IPS-18c (cell line): ENCODE measurements around the gene UHRF2.
"Not testable (repeated sequence)": the region's sequence is repeated elsewhere in the genome, so short reads cannot be mapped to it uniquely, and the experiment has no call there.

Experiments
- H3K4me3 ChIP-seq: 2 replicates; pipeline ENCODE4 v1.7.0; 2013; ENCODE audit warnings: low read depth, mild to moderate bottlenecking, low read length, moderate library complexity; ENCODE audit not compliant: insufficient read depth
- H3K9me3 ChIP-seq: one replicate; pipeline ENCODE4 v1.6.1; 2013; ENCODE audit warnings: mild to moderate bottlenecking, low read length, moderate library complexity; ENCODE audit not compliant: control insufficient read depth, insufficient read depth

UHRF2 gene, protein sequence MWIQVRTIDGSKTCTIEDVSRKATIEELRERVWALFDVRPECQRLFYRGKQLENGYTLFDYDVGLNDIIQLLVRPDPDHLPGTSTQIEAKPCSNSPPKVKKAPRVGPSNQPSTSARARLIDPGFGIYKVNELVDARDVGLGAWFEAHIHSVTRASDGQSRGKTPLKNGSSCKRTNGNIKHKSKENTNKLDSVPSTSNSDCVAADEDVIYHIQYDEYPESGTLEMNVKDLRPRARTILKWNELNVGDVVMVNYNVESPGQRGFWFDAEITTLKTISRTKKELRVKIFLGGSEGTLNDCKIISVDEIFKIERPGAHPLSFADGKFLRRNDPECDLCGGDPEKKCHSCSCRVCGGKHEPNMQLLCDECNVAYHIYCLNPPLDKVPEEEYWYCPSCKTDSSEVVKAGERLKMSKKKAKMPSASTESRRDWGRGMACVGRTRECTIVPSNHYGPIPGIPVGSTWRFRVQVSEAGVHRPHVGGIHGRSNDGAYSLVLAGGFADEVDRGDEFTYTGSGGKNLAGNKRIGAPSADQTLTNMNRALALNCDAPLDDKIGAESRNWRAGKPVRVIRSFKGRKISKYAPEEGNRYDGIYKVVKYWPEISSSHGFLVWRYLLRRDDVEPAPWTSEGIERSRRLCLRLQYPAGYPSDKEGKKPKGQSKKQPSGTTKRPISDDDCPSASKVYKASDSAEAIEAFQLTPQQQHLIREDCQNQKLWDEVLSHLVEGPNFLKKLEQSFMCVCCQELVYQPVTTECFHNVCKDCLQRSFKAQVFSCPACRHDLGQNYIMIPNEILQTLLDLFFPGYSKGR

GRCh38 chr9:6412487-6413364 is at the start of gene UHRF2:
UHRF2 (plus strand) TSS chr9:6413199; CDS start chr9:6413491, 292 bp downstream.
- Histone ChIP-seq H3K9me3 (no peaks in the 10 kb centered on the region), H3K4me3 (peak within 1 kb of the TSS; percentile 84)

GRCh38 chr9:6367128-6367890 is 45.7 kb upstream of the UHRF2 start:
- Histone ChIP-seq H3K4me3 (no peak overlapping the region), H3K9me3 (no peaks in the 10 kb centered on the region)

- Histone ChIP-seq H3K9me3 (no peaks in the 10 kb centered on the region), H3K4me3 (no peak overlapping the region)
Observed at GRCh38 chr9:6368831-6369230, 44.2 kb upstream of the UHRF2 start.

DNA sequence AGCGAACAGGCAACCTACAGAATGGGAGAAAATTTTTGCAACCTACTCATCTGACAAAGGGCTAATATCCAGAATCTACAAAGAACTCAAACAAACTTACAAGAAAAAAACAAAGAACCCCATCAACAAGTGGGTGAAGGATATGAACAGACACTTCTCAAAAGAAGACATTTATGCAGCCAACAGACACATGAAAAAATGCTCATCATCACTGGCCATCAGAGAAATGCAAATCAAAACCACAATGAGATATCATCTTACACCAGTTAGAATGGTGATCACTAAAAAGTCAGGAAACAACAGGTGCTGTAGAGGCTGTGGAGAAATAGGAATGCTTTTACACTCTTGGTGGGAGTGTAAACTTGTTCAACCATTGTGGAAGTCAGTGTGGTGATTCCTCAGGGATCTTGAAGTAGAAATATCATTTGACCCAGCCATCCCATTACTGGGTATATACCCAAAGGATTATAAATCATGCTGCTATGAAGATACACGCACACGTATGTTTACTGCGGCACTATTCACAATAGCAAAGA is 31.5 kb upstream of the UHRF2 start:
- not testable (repeated sequence) for H3K9me3 ChIP-seq, H3K4me3 ChIP-seq

DNA sequence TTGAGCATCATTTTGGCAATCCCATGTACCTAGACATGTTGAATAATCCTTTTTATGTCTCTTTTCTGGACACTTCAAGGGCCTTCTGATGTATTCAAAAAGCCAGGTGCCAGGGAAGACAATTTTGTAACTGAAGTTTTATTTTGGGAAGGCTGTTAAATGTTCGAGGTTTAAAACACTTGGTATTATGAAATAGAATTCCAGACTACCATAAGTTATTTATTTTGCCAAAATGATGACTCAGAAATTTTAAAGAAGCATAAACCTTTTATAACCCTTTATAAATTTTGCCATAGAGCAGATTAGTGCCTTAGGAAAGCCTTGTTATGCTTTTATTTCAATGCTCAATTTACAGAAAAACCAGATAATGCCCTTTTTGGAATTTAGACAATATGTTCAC is 30.3 kb upstream of the UHRF2 start:
- H3K9me3 ChIP-seq: no peaks in the 10 kb centered on the region
- H3K4me3 ChIP-seq: no peak overlapping the region

DNA sequence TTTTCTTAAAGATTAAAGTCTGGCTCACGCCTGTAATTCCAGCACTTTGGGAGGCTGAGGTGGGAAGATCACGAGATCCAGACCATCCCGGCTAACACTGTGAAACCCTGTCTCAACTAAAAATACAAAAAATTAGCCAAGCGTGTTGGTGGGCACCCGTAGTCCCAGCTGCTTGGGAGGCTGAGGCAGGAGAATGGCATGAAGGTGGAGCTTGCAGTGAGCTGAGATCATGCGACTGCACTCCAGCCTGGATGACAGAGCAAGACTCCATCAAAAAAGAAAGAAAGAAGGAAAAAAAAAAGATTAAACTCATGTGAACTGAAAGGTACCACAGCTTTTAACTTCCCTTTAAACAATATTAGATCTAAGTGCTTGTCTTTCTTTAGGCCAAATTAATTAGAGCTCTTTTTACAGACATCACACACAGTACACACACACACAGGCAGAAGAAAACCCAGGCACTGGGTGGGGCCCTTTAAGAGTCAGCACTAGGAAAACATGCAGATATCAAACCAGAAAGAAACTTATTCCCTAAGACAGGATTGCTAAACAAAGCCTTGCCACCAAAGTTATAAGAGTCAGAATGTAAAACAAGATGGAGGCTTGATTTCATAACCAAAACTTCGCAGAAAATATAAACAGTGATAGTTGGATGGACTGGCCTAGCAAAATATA is 29.3 kb upstream of the UHRF2 start:
- no peak overlapping the region for H3K4me3 ChIP-seq
- no peaks in the 10 kb centered on the region for H3K9me3 ChIP-seq

DNA sequence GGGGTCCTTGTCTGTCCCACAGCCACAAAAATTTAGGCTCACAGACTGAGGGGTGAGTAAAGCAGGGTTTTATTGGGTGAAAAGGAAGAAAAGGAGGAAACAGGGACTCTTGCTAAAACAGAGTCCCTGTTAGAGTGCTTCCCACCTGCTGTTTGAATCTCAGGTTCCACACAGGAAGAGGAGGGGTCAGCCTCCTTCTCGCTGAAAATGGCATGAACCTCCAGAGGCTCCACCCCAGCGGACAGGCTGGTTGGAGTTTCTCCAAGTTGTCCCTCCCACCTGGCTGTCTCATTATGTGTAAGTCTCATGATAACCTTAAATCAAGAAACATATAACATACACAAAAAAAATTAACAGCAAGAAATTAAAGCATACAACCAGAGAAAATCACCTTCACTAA is 28.3 kb upstream of the UHRF2 start:
- Histone ChIP-seq H3K4me3 (no peak overlapping the region), H3K9me3 (no peaks in the 10 kb centered on the region)

DNA sequence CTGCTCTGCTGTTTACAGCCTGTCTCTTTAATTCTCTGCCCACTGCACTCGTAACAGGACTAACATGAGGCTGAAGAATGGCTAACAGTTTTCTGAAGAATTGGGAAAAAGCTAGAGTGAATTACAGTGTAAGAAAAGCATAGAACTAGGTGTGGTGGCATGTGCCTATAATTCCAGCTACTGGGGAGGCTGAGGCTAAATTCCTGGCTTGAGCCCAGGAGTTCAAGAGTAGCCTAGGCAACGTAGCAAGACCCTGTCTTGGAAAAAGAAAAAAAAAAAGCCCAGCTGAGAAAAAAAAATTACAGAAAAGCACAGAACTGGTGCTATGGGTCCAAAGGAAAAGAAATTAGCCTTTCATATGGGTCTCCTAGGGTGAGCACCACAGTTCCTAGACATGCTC is 13.9 kb upstream of the UHRF2 start:
- Histone ChIP-seq H3K4me3 (no peak overlapping the region), H3K9me3 (no peaks in the 10 kb centered on the region)

DNA sequence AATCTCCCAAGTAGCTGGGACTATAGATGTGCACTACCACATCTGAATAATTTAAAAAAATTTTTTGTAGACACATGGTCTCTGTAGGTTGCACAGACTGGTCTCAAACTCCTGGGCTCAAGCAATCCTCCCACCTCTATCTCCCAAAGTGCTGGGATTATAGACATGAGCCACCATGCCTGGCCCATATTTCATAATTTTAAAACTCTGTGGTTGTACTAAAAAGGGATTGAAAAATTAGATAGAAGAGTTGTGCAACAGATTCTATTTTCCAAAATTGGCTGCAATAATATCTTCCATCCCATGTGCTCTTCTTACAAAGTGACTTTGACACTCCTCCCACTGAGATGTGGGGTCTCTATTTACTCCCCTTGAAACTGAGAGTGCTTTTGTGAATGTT is 7.6 kb upstream of the UHRF2 start:
- H3K9me3 ChIP-seq: no peaks in the 10 kb centered on the region
- H3K4me3 ChIP-seq: no peak overlapping the region

DNA sequence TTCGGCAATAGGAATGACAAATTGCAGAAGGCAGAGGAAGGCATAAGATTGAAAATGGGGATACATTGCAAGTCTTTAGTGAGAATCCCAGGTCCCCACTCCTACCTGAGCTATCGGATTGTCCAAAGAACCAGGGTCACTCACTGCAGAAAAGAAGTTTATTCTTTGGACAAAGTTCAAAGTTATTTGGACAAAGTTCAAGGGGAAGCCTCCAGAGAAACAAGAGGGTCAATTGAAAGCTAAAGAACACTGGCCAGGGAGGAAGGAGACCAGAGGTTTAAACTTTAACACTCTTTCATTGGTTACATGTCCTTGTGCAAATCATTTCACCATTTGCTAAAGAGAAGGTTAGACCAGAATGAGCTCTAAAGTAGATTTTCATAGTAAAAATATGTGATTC is 5.2 kb upstream of the UHRF2 start:
- no peak overlapping the region for H3K4me3 ChIP-seq

DNA sequence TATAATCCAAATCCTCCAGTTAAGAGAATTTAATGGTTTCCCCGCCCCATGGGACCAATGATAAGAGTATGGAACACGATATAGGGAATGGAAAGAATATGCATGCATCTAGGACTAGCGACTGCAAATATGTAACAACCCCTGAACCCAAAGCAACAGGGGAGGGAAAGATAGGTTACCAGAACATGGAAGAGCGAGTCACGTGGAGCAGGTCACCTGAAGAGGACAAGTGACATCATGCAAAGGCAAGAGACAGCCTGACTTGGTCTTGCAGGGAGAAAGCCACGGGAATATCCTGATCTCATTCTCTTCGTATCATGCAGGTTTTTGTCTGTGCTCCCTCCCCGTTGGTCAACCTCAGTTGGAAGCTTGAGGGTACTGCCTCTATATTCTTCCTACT is 4.7 kb upstream of the UHRF2 start:
- H3K4me3 ChIP-seq: no peak overlapping the region

More for the DNA sequence above, 5.2 kb upstream of the UHRF2 start:
- H3K9me3 ChIP-seq: no peaks in the 10 kb centered on the region

GRCh38 chr9:6409811-6410210 is 3.2 kb upstream of the UHRF2 start:
- H3K9me3 ChIP-seq: no peaks in the 10 kb centered on the region
- H3K4me3 ChIP-seq: no peak overlapping the region

More for the DNA sequence above, 4.7 kb upstream of the UHRF2 start:
- H3K9me3 ChIP-seq: no peaks in the 10 kb centered on the region

- no peak overlapping the region for H3K4me3 ChIP-seq
- H3K9me3 ChIP-seq: no peaks in the 10 kb centered on the region
Observed at GRCh38 chr9:6410633-6411032, 2.4 kb upstream of the UHRF2 start.

- H3K9me3 ChIP-seq: no peaks in the 10 kb centered on the region
- H3K4me3 ChIP-seq: peak overlapping the region; percentile 84
Observed at GRCh38 chr9:6413365-6414246, 607 bp downstream of the UHRF2 start.

DNA sequence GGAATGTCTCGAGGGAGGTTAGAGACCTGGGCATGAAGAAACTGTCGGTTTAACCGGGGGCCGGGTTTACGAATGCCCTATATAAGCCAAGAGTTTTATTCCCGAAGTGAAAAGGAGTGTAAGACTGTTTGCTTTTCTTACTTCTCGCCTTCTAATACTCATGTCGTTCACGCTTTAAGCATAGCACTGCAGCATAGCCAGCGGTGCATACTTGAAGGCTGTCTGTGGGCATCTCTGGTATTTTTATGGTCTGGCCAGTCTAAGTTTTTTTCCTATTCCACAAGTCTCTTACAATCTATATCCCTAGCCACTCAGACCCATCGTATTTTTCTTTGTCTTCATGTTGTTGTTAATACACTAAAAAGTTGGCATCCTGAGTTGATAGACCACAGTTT is 1.2 kb downstream of the UHRF2 start:
- H3K9me3 ChIP-seq: no peaks in the 10 kb centered on the region

More for the DNA sequence above, 1.2 kb downstream of the UHRF2 start:
- peak overlapping the region; percentile 84 for H3K4me3 ChIP-seq
